Sigmoid colon (tissue), 7 donors: ENCODE measurements around the gene JAG1. TPM values are rescaled to one million over a fixed set of nuclear protein-coding genes. Genes with fewer than 3 reads are reported as not detected.

Experiments used
- DNase-seq: peaks from one replicate; pipeline ENCODE4 v3.0.0-alpha.2; 2019
- H3K27ac ChIP-seq, 4 donors: fragments of 200-600 bp; sonication (generic); one replicate each; pipeline ENCODE4 v1.5.1; 2016 to 2019; ENCODE audit warnings: mild to moderate bottlenecking in 1 of 4
- H3K27me3 ChIP-seq, 3 donors: fragments of 200-600 bp; sonication (generic); one replicate each; pipeline ENCODE4 v1.5.1; 2019; ENCODE audit warnings: mild to moderate bottlenecking in 1 of 3
- H3K36me3 ChIP-seq, 4 donors: fragments of 200-600 bp; sonication (generic); one replicate each; pipeline ENCODE4 v1.5.1; 2016 to 2019
- H3K4me1 ChIP-seq, 4 donors: fragments of 200-600 bp; sonication (generic); one replicate each; pipeline ENCODE4 v1.5.1; 2017 to 2019
- H3K4me3 ChIP-seq, 4 donors: fragments of 200-600 bp; sonication (generic); one replicate each; pipeline ENCODE4 v1.5.1; 2017 to 2019; ENCODE audit warnings: mild to moderate bottlenecking in 2 of 4, moderate library complexity in 1 of 4
- H3K9me3 ChIP-seq, 4 donors: fragments of 200-600 bp in 3 of 4; sonication (generic) in 3 of 4; one replicate each; pipeline versions ENCODE4 v1.5.1 to v1.6.1; 2013 to 2019
- CTCF ChIP-seq, 4 experiments: fragments of 450-650 bp in 3 of 4; fragments of 200-600 bp in 1 of 4; IDR thresholded peaks; one replicate each; pipeline ENCODE4 v1.5.1; 2016 to 2019; ENCODE audit warnings: antibody characterized with exemption in 4 of 4, mild to moderate bottlenecking in 3 of 4, moderate library complexity in 2 of 4
- EP300 ChIP-seq, 4 donors: sonication (generic); formaldehyde crosslinking; IDR thresholded peaks; one replicate each; pipeline ENCODE4 v1.6.1; 2017; ENCODE audit warnings: antibody characterized with exemption in 4 of 4
- POLR2A ChIP-seq, 2 donors: fragments of 450-650 bp; IDR thresholded peaks; one replicate each; pipeline ENCODE4 v1.6.1; 2016; ENCODE audit warnings: antibody characterized with exemption in 2 of 2, mild to moderate bottlenecking in 2 of 2, moderate library complexity in 2 of 2
- POLR2AphosphoS5 ChIP-seq, 4 donors: sonication (generic); formaldehyde crosslinking; IDR thresholded peaks; one replicate each; pipeline ENCODE4 v1.6.1; 2017; ENCODE audit warnings: antibody characterized with exemption in 4 of 4
- WGBS, 2 donors: extraction: QIAGEN DNeasy Blood & Tissue Kit; methylation state at CpG; one replicate each; pipeline ENCODE4 v1.1.7; 2013; 5-methylcytosine and 5-hydroxymethylcytosine counted together
- intact Hi-C: fragments of 100-400 bp; cut with DNase I; formaldehyde crosslinking; loops from one replicate; pipeline ENCODE4 v1.15.1; 2023
- polyA plus RNA-seq, 3 donors: library from polyadenylated mRNA; stranded (reverse); fragments of 200-250 nt; gene quantifications; one replicate each; pipeline ENCODE4 v1.2.3, GENCODE V29; 2013
- total RNA-seq, 4 donors: library from RNA; depleted of rRNA; stranded (reverse); fragments of >200 nt; gene quantifications; one replicate each; pipeline ENCODE4 v1.1.0, GENCODE V29; 2016
- donor health status: healthy with polysubstance abuse.
- donor health status: Bipolar disorder and iron deficiency.
- donor health status: healthy.

JAG1 gene
- total and polyA plus RNA-seq, 7 donors = 3.9 to 76.4 (median 32.4) TPM

DNA sequence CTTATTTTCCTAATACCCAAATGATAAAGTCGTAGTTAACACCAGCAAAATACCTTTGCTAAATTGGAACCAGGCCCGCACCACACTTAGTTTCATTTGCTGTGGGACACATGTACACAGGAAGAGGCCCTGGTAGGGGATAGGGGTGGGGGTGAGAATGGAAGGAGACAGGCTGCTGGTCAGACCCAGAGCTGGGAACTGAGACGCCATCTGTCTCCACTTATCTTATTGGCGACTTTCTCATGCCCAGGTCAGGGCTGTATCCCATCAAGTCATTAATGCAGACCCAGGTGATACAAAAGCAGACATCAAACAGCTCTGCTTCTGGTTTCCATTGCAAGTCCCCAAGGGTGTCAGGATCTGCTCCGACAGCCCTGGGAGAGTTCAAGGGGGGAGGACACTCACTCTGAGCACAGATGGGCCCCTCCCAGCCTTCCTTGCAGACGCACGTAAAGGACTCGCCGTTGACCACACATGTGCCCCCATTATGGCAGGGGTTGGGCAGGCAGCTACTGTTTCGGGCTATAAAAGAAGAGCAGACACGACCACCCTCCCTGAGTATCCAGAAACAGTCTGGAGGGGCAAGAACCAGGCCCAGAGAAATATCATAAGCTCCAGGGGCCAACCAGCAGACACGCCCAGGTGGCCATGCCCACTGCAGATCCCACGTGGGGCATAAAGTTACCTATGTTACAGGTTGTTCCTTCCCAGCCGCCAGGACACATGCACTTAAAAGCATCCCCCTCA lies 29.2 kb downstream of the JAG1 start:
- Histone ChIP-seq H3K36me3 (peaks cover 73 to 100% (median 88%) of the 10 kb centered on the region in 4 donors), H3K27ac (peak overlapping the region in 3 of 4 donors; percentile 3 to 13 (median 9)), H3K9me3 (no peaks in the 10 kb centered on the region), H3K4me3 (no peak overlapping the region), H3K4me1 (peaks cover 0 to 18% (median 11%) of the 10 kb centered on the region in 4 donors), H3K27me3 (no peaks in the 10 kb centered on the region)
- WGBS, 2 donors = 80 to 87% methylated on average over 14 of the region's 14 CpGs
- DNase-seq = no peak
- no peak for TF ChIP-seq CTCF (IDR thresholded peaks at IDR 0.05)
- TF ChIP-seq POLR2A (IDR thresholded peaks at IDR 0.05) = no peak
- no peak for TF ChIP-seq EP300 (IDR thresholded peaks at IDR 0.05)
- TF ChIP-seq POLR2AphosphoS5 (IDR thresholded peaks at IDR 0.05) = no peak
- intact Hi-C loops = no loop called here

DNA sequence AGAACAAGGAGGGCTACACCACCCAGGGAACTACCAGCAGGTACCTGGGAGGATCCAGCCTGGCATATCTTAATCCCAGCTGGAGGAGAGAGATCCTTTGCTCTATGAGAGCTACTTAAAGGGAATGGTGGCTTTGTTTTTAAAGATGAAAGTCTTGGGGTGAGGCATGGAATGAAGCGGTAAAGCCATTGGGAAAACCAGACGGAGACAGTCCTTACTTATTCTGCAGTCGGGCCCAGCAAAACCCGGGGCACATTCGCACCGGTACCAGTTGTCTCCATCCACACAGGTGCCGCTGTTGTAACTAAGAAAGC lies 30.3 kb downstream of the JAG1 start:
- no peak overlapping the region for H3K4me3 ChIP-seq
- no peaks in the 10 kb centered on the region for H3K9me3 ChIP-seq
- peaks cover 0 to 19% (median 11%) of the 10 kb centered on the region in 4 donors for H3K4me1 ChIP-seq
- no peaks in the 10 kb centered on the region for H3K27me3 ChIP-seq
- WGBS, 2 donors = 91 to 97% methylated on average over 7 of the region's 7 CpGs
- TF ChIP-seq CTCF (IDR thresholded peaks at IDR 0.05) (no peak), POLR2AphosphoS5 (IDR thresholded peaks at IDR 0.05) (no peak), EP300 (IDR thresholded peaks at IDR 0.05) (no peak), POLR2A (IDR thresholded peaks at IDR 0.05) (no peak)
- DNase-seq = no peak
- intact Hi-C loops = no loop called here
- H3K36me3 ChIP-seq = peaks cover 75 to 99% (median 84%) of the 10 kb centered on the region in 4 donors
- peak overlapping the region in 3 of 4 donors; percentile 13 to 52 (median 27) for H3K27ac ChIP-seq

- intact Hi-C loops = no loop called here
- H3K27ac ChIP-seq = peak overlapping the region in 3 of 4 donors; percentile 13 to 52 (median 27)
- DNase-seq = no peak
- H3K4me1 ChIP-seq = peaks cover 0 to 24% (median 13%) of the 10 kb centered on the region in 4 donors
- no peaks in the 10 kb centered on the region for H3K9me3 ChIP-seq
- H3K27me3 ChIP-seq = no peaks in the 10 kb centered on the region
- 61 to 62% methylated on average over 4 of the region's 4 CpGs for WGBS, 2 donors
- H3K4me3 ChIP-seq = no peak overlapping the region
- TF ChIP-seq EP300 (IDR thresholded peaks at IDR 0.05) = no peak
- TF ChIP-seq CTCF (IDR thresholded peaks at IDR 0.05) = no peak
- no peak for TF ChIP-seq POLR2AphosphoS5 (IDR thresholded peaks at IDR 0.05)
- TF ChIP-seq POLR2A (IDR thresholded peaks at IDR 0.05) = no peak
- H3K36me3 ChIP-seq = peaks cover 70 to 94% (median 81%) of the 10 kb centered on the region in 4 donors
Observed at GRCh38 chr20:10642856-10643559, 30.8 kb downstream of the JAG1 start.

- H3K36me3 ChIP-seq = peaks cover 59 to 83% (median 73%) of the 10 kb centered on the region in 4 donors
- H3K27me3 ChIP-seq = no peaks in the 10 kb centered on the region
- intact Hi-C loops = no loop called here
- no peak for TF ChIP-seq EP300 (IDR thresholded peaks at IDR 0.05)
- TF ChIP-seq POLR2AphosphoS5 (IDR thresholded peaks at IDR 0.05) = no peak
- TF ChIP-seq CTCF (IDR thresholded peaks at IDR 0.05) = no peak
- no peak for TF ChIP-seq POLR2A (IDR thresholded peaks at IDR 0.05)
- no peaks in the 10 kb centered on the region for H3K9me3 ChIP-seq
- H3K4me1 ChIP-seq = peaks cover 0 to 36% (median 24%) of the 10 kb centered on the region in 4 donors
- H3K27ac ChIP-seq = peak overlapping the region in 2 of 4 donors; percentile 23 to 52
- no peak for DNase-seq
- H3K4me3 ChIP-seq = no peak overlapping the region
- 92 to 96% methylated on average over 7 of the region's 7 CpGs for WGBS, 2 donors
Observed at GRCh38 chr20:10641893-10642292, 31.9 kb downstream of the JAG1 start.
